NCI-H2227 (cell line): Measurements from ENCODE around the gene SNCAIP.
A peak's percentile ranks its signal among the peaks of the same experiment; 100 is the strongest.

ENCODE experiments used
- DNase-seq: peaks from one replicate; lab custom pipeline; 2025; ENCODE audit not compliant: unreplicated experiment; lab: John Stamatoyannopoulos, UW

SNCAIP gene

GRCh38 chr5:122392224-122392623, 80.2 kb downstream of the SNCAIP start:
- no peak for DNase-seq

GRCh38 chr5:122392824-122393223, 80.8 kb downstream of the SNCAIP start:
- DNase-seq: no peak

- no peak for DNase-seq
Measured at GRCh38 chr5:122394284-122394930, 82.4 kb downstream of the SNCAIP start.

GRCh38 chr5:122398016-122398415, 86.0 kb downstream of the SNCAIP start:
- DNase-seq: no peak

GRCh38 chr5:122400341-122400740, 88.3 kb downstream of the SNCAIP start:
- DNase-seq: no peak

GRCh38 chr5:122400938-122401337, 88.9 kb downstream of the SNCAIP start:
- DNase-seq: no peak

GRCh38 chr5:122401976-122402725, 90.1 kb downstream of the SNCAIP start:
- no peak for DNase-seq

- peak; percentile 14 for DNase-seq
Measured at GRCh38 chr5:122402955-122403685, 91.1 kb downstream of the SNCAIP start.

- DNase-seq: no peak
Measured at GRCh38 chr5:122404018-122404417, 92.0 kb downstream of the SNCAIP start.

- no peak for DNase-seq
Measured at GRCh38 chr5:122404653-122405362, 92.8 kb downstream of the SNCAIP start.

GRCh38 chr5:122405751-122406150, 93.7 kb downstream of the SNCAIP start:
- no peak for DNase-seq

GRCh38 chr5:122406181-122406580, 94.1 kb downstream of the SNCAIP start:
- DNase-seq: no peak

- no peak for DNase-seq
Measured at GRCh38 chr5:122408592-122409224, 96.7 kb downstream of the SNCAIP start.

GRCh38 chr5:122412966-122413365, 100.9 kb downstream of the SNCAIP start:
- no peak for DNase-seq

- no peak for DNase-seq
Measured at GRCh38 chr5:122413722-122414121, 101.7 kb downstream of the SNCAIP start.

GRCh38 chr5:122415030-122415800, 103.2 kb downstream of the SNCAIP start:
- peak; percentile 69 for DNase-seq

GRCh38 chr5:122415801-122416120, 103.7 kb downstream of the SNCAIP start:
- no peak for DNase-seq

- DNase-seq: peak; percentile 59
Measured at GRCh38 chr5:122419142-122419894, 107.3 kb downstream of the SNCAIP start.

GRCh38 chr5:122420091-122420490, 108.1 kb downstream of the SNCAIP start:
- DNase-seq: no peak
